Activated naive CD4-positive, alpha-beta T cell treated with anti-CD3 and anti-CD28 coated beads, Interleukin-2, amount 10 ng/mL, durations not matched to agents 7 days and 5 days (primary cell): Measurements from ENCODE around the gene ZBTB46.
A peak's percentile ranks its signal among the peaks of the same experiment; 100 is the strongest.
"Not testable (repeated sequence)": the region's sequence is repeated elsewhere in the genome, so short reads cannot be mapped to it uniquely, and the experiment has no call there.

ENCODE experiments used
- CTCF ChIA-PET: fragments of 350-600 bp; sonication (Branson Sonifier 250); formaldehyde crosslinking; loops from one replicate; lab custom pipeline; 2021; ENCODE audit warnings: antibody characterized with exemption; lab: Charles Lee
- DNase-seq: peaks from one replicate; pipeline ENCODE4 v3.0.0-alpha.2; 2020
- H3K27ac Mint-ChIP-seq: one replicate; pipeline ENCODE4 v1.8.0; 2021; ENCODE audit warnings: mild to moderate bottlenecking, moderate library complexity, mixed read lengths
- H3K27me3 Mint-ChIP-seq: one replicate; pipeline ENCODE4 v1.8.0; 2021; ENCODE audit warnings: mild to moderate bottlenecking, mixed read lengths
- H3K36me3 Mint-ChIP-seq: one replicate; pipeline ENCODE4 v1.8.0; 2021; ENCODE audit warnings: mixed read lengths
- H3K4me1 Mint-ChIP-seq: one replicate; pipeline ENCODE4 v1.8.0; 2021; ENCODE audit warnings: mixed read lengths
- H3K4me3 Mint-ChIP-seq: one replicate; pipeline ENCODE4 v1.8.0; 2021; ENCODE audit warnings: mild to moderate bottlenecking, moderate library complexity, mixed read lengths
- H3K9me3 Mint-ChIP-seq: one replicate; pipeline ENCODE4 v1.8.0; 2021; ENCODE audit warnings: mixed read lengths

ZBTB46 gene

DNA sequence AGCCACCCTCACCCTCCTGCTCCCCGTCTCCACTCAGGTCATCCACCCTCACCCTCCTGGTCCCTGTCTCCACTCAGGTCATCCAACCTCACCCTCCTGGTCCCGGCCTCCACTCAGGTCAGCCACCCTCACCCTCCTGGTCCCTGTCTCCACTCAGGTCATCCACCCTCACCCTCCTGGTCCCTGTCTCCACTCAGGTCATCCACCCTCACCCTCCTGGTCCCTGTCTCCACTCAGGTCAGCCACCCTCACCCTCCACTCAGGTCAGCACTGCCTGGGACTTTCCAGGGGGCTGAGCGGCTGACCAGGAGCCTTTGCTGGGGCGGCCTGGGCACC is 22.6 kb upstream of the ZBTB46 start:
- H3K9me3 Mint-ChIP-seq, H3K4me3 Mint-ChIP-seq, CTCF ChIA-PET, H3K27ac Mint-ChIP-seq, H3K36me3 Mint-ChIP-seq, DNase-seq: not testable (repeated sequence)
- H3K27me3 Mint-ChIP-seq: peaks cover 65% of the 10 kb centered on the region
- H3K4me1 Mint-ChIP-seq: peaks cover 21% of the 10 kb centered on the region

DNA sequence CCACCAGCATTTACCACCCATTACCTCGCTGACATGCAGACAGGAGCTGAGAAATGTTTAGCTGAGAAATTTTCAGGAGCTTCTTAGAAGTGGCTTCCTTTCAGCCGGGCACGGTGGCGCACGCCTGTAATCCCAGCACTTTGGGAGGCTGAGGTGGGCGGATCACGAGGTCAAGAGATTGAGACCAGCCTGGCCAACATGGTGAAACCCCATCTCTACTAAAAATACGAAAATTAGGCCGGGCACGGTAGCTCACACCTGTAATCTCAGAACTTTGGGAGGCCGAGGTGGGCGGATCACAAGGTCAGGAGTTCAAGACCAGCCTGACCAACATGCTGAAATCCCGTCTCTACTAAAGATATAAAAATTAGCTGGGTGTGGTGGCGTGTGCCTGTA is 20.5 kb upstream of the ZBTB46 start:
- H3K36me3 Mint-ChIP-seq, CTCF ChIA-PET, DNase-seq, H3K4me3 Mint-ChIP-seq, H3K9me3 Mint-ChIP-seq, H3K4me1 Mint-ChIP-seq, H3K27ac Mint-ChIP-seq: not testable (repeated sequence)
- H3K27me3 Mint-ChIP-seq: peaks cover 46% of the 10 kb centered on the region

DNA sequence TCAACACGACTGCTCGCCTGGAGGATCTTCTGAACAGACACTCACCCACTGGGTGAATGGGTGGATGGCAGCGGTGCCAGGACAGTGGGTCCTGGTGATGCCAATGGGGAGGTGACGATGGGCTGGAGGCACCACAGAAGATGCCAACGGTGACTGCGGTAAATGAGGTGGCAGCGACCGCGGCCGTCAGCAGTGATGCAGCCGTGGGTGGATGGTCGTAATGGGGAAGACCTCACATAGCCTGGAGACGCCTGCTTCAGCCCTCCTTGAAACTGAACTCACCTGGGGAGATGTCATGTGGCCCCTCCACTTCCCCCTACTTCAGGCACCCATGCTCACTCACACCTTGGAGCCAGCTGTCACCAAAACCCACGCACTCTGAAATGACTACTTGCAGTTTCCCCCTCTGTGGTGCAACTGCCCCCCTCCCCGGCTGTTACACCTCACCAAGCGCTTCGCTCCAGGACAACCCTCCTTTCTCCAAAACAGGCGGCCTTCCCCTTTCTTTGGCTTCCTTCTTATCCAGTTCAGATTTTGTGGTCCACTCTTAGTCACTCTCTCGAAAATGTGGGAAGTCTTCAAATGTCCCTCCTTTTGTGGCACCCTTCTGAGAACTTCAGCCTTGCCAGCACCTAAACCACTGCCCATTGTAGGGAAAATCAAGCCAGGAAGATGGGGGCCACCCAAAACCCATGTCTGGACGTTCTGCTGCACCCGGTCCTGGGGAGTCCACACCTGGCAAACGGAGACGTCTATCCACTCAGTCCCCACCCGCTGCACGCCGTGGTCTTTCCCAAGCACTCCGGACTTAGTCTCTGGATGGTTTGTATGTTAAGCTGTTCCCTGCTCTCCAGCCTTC is 19.9 kb upstream of the ZBTB46 start:
- Mint-ChIP-seq H3K9me3 (no peaks in the 10 kb centered on the region), H3K4me3 (no peak overlapping the region), H3K4me1 (peaks cover 11% of the 10 kb centered on the region), H3K36me3 (no peaks in the 10 kb centered on the region), H3K27me3 (peaks cover 41% of the 10 kb centered on the region), H3K27ac (no peak overlapping the region)
- CTCF ChIA-PET: no interaction called here
- DNase-seq: peak; percentile 47

DNA sequence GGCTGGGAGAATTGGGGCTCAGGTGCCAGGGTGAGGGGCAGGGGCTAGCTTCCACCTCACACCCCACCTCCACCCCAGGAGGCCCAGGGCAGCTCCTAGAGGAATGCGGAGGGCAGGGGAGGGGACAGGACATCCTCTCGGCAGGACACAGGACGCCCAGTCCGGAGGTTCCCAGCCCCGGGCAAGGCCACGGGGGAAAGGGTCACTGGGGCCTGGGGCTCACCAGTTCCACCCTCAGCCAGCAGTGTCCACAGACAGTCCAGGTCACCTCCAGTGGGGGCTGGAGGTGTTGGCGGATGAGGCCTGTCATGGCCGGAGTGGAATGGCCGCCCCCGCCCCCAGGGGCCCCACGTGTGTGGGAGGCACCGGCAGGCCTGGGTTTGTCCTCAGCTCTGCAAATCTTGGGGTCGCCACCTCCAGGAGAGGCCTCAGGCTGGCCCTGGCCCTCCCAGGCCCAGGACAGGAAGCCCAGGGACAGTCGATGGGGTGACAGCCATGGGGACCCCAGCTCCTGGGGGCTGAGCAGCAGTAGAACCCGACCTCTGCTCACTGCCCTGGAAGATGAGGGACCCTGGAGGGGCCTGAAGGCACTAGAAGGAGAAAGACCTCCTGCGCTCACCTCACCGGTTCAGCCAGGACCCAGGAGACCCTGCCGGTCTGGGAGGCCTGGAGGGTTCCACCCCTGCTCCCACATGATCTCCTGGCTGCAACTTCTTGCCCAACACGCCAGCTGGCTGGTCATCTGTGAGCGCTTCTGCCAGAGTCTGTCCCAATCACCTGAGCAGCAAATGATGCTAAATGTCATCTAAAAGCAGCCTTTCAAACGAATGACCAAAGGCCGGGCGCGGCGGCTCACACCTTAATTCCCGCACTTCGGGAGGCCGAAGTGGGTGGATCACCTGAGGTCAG is 17.2 kb upstream of the ZBTB46 start:
- Mint-ChIP-seq H3K27me3 (peaks cover 31% of the 10 kb centered on the region), H3K9me3 (no peaks in the 10 kb centered on the region), H3K27ac (no peak overlapping the region), H3K4me1 (peaks cover 34% of the 10 kb centered on the region), H3K4me3 (no peak overlapping the region), H3K36me3 (no peaks in the 10 kb centered on the region)
- CTCF ChIA-PET: no interaction called here
- DNase-seq: no peak

DNA sequence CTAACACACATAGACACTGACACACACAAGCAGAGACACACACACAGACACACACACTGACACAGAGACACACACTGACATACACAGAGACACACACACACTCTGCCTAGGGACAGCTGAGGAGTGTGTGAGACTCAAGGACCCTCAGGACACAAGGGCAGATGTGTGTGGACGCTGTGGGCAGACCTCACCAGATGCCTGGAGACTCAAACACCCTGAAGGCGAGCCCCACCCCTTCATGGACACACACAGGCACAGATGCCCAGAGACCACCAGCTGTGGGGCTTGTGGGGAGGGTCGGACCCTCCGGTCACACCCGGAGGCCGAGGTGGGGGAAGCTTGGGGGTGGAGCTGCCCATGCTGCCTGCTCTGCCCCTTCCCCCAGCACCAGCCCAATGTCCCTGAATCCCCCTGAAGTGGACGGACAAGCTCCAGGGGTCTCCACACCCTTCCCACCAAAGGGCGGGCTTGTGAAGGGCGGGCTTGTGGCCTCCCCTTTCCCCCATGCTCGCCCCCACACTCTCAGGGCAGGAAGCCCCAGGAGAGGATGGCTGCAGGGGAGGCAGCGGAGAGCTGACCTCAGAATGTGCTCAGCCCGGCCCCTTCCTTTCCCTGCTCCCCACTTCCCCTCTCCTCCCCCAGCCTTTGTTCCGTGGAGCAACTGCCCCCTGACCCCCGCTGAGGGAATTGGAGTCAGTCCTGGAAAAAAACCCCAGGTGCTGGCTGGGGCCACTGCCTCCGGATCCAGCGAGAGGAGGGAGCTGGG is 16.4 kb upstream of the ZBTB46 start:
- Mint-ChIP-seq H3K27me3 (peaks cover 27% of the 10 kb centered on the region), H3K4me1 (peaks cover 40% of the 10 kb centered on the region), H3K4me3 (no peak overlapping the region), H3K9me3 (no peaks in the 10 kb centered on the region), H3K36me3 (no peaks in the 10 kb centered on the region), H3K27ac (no peak overlapping the region)
- CTCF ChIA-PET: no interaction called here
- DNase-seq: no peak

DNA sequence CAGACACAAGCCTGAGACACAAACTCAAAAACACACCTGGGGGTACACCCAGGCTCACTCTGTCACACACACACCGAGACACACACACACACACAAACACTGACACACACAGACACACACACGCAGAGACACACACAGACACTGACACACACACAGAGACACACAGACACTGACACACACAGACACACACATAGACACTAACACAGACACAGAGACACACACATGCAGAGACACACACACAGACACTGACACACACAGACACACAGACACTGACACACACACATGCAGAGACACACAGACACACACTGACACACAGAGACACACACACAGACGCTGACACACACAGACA is 15.8 kb upstream of the ZBTB46 start:
- peaks cover 22% of the 10 kb centered on the region for H3K27me3 Mint-ChIP-seq

DNA sequence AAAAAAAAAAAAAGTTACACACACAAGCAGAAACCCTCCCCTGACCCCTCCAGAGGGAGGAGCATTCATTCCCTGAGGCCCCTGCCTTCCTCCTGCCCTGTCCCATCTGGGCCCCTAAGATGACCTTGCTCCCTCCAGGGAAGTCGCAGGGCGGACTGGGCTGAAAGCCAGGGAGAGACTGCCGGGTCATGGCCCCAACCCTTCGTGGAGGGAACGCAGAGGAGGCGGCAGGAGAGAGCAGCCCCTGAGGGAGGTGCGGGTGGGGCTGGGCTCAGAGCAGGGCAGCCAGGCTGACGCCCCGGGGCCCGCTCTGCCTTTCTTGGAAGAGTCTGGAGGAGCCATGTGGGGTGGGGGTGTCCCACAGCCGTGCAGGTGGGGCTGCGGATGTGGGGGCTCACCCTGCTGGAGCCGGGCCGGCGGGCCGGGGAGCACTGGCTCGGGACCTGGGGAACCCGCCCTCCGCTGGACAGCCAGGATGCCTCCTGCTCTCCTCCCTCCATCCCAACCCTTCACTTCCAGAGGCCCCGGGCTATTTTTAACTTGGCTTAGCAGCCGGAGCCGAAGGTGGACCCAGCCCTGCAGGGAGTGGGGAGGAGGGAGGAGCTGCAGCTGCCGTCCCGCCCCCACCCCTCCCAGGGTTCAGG is 15.2 kb upstream of the ZBTB46 start:
- Mint-ChIP-seq H3K9me3 (no peaks in the 10 kb centered on the region), H3K27me3 (peaks cover 17% of the 10 kb centered on the region), H3K36me3 (no peaks in the 10 kb centered on the region), H3K27ac (no peak overlapping the region), H3K4me3 (no peak overlapping the region), H3K4me1 (peaks cover 43% of the 10 kb centered on the region)
- no peak for DNase-seq
- CTCF ChIA-PET: no interaction called here

More for the DNA sequence above, 15.8 kb upstream of the ZBTB46 start:
- Mint-ChIP-seq H3K4me1 (peaks cover 43% of the 10 kb centered on the region), H3K9me3 (no peaks in the 10 kb centered on the region), H3K36me3 (no peaks in the 10 kb centered on the region), H3K27ac (no peak overlapping the region), H3K4me3 (no peak overlapping the region)
- no peak for DNase-seq
- CTCF ChIA-PET: no interaction called here

DNA sequence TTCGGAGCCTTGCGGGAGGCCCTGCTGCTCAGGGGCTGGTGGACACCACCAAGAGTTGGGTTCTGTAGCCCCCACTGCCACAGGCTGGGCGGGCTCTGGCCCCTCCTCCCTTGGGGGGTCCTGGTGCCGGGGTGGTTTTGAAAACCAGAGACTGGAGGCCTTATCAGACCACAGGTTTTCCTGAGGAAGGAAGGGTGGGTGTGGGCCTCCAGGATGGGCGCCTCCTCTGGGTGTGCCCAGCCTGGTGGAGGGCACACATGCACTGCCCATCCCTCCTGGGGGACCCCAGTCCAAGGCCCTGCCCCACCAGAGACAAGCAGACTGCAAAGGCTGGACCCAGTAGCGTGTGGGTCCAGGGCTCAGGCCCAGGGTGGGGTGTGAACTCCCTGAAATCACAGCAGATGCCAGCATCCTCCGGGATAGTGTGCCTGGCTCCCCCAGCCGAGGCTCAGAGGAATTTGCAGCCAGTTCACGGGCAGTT is 13.5 kb upstream of the ZBTB46 start:
- no peaks in the 10 kb centered on the region for H3K36me3 Mint-ChIP-seq
- CTCF ChIA-PET: no interaction called here
- H3K27ac Mint-ChIP-seq: no peak overlapping the region
- no peaks in the 10 kb centered on the region for H3K9me3 Mint-ChIP-seq
- no peak for DNase-seq
- H3K4me3 Mint-ChIP-seq: no peak overlapping the region
- H3K4me1 Mint-ChIP-seq: peaks cover 38% of the 10 kb centered on the region
- H3K27me3 Mint-ChIP-seq: no peaks in the 10 kb centered on the region

DNA sequence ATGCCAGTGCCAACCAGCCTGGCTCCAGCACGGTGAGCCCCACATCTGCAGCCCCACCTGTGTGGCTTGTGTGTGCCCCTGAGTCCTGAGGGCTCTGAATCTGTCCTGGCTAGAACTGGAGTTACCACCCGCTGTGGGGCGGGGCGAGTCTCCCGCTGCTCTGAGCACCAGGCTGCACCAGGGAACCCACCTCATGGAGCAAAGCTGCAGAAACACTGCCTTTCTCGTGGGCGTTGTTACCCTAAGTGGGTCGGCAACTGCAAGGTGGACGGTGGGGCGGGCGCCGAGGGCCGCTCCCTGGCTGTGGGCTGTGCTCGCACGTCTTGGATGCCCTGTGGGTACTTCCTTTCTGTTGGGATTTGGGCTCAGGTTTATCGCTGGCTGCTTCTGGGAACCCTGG is 12.7 kb upstream of the ZBTB46 start:
- Mint-ChIP-seq H3K9me3 (no peaks in the 10 kb centered on the region), H3K27me3 (peaks cover 2% of the 10 kb centered on the region), H3K27ac (no peak overlapping the region), H3K4me3 (no peak overlapping the region), H3K4me1 (peaks cover 38% of the 10 kb centered on the region), H3K36me3 (no peaks in the 10 kb centered on the region)
- no peak for DNase-seq
- CTCF ChIA-PET: no interaction called here

DNA sequence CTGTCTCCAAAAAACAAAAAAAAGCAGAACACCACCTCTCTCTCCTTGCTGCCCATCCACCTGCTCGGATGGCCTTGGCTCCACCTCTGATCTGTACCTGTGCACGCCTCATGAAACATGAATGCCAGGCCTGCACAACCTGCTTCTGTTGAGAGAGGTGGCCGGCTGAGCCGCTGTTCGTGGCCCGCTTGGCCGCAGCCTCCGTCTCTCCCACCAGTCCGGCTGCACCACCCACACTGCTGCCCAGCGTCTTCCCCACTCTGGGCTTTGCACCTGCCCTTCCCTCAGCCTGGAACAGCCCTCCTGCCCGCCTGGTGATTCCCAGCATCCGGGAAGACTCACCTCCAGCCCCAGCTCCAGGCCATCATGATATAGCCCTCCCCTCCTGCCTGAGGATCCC is 12.2 kb upstream of the ZBTB46 start:
- peaks cover 7% of the 10 kb centered on the region for H3K27me3 Mint-ChIP-seq
- CTCF ChIA-PET: no interaction called here

DNA sequence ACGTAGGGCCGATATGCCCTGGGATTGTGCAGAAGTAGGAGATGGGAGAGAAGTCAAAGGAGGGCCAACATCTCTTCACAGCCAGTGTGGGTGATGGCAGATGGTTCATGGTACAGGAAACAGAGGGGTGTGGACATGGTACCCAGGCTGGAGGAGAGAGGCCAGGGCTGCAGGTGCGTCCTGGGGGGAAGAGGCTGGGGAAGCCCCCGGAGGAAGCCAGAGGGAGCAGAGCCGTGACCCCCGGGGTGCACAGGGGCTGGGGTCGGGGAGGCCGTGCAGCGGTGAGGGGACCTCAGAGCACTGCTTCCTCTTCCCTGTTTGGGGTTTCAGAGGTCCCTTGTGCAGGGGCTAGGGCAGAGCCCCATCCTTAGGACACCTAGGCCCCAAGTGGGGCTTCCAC is 11.2 kb upstream of the ZBTB46 start:
- CTCF ChIA-PET: no interaction called here
- H3K36me3 Mint-ChIP-seq: no peaks in the 10 kb centered on the region
- no peak overlapping the region for H3K27ac Mint-ChIP-seq
- no peak overlapping the region for H3K4me3 Mint-ChIP-seq
- H3K4me1 Mint-ChIP-seq: peaks cover 40% of the 10 kb centered on the region
- DNase-seq: no peak
- H3K9me3 Mint-ChIP-seq: no peaks in the 10 kb centered on the region
- peaks cover 16% of the 10 kb centered on the region for H3K27me3 Mint-ChIP-seq

More for the DNA sequence above, 12.2 kb upstream of the ZBTB46 start:
- no peak overlapping the region for H3K4me3 Mint-ChIP-seq
- H3K36me3 Mint-ChIP-seq: no peaks in the 10 kb centered on the region
- H3K27ac Mint-ChIP-seq: no peak overlapping the region
- peaks cover 38% of the 10 kb centered on the region for H3K4me1 Mint-ChIP-seq
- no peak for DNase-seq
- H3K9me3 Mint-ChIP-seq: no peaks in the 10 kb centered on the region

DNA sequence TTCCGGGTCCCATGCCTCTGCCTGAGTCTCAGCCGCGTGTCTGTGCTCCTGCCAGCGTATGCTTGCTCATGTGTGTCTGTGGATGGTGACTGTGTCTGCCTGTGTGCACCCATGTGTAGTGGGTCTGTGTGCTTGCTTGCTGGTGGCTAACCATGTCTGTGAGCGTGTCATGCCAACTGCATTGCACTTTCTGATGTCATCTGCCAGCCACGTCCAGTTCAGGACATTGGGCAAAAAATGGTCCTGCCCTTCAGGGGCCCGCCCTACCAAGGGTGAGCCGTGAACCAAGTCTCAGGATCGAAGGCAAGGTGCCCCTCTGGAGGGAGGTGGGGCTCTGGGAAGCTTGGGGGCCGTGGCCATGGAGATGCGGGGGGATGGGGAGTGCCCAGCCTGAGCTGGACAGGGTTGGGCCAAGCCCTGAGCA is 9.4 kb upstream of the ZBTB46 start:
- Mint-ChIP-seq H3K27me3 (peaks cover 26% of the 10 kb centered on the region), H3K4me3 (no peak overlapping the region), H3K9me3 (no peaks in the 10 kb centered on the region), H3K4me1 (peaks cover 35% of the 10 kb centered on the region), H3K36me3 (no peaks in the 10 kb centered on the region), H3K27ac (no peak overlapping the region)
- DNase-seq: no peak
- CTCF ChIA-PET: no interaction called here

DNA sequence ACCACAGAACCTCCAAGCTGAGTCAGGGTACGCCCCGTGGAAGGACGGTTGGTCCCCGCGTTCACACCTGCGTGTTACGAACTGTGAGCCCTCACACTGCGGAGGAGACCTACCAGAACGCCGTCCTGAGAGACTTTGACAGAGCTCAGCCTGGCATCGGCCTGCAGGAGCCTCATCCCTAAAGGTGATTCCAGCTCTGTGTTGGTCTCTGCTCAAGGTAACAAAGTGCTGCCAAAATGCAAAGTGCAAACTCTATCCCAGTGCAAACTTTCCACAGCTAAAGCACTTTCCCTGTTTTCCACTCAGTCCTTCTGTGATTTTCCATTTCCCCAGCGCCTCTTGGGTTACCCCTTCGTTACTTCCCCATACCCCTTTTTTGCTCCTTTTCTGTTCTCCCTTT is 8.6 kb upstream of the ZBTB46 start:
- Mint-ChIP-seq H3K4me3 (no peak overlapping the region), H3K27me3 (peaks cover 31% of the 10 kb centered on the region), H3K36me3 (no peaks in the 10 kb centered on the region), H3K27ac (no peak overlapping the region), H3K9me3 (no peaks in the 10 kb centered on the region), H3K4me1 (peaks cover 27% of the 10 kb centered on the region)
- CTCF ChIA-PET: no interaction called here
- DNase-seq: no peak

DNA sequence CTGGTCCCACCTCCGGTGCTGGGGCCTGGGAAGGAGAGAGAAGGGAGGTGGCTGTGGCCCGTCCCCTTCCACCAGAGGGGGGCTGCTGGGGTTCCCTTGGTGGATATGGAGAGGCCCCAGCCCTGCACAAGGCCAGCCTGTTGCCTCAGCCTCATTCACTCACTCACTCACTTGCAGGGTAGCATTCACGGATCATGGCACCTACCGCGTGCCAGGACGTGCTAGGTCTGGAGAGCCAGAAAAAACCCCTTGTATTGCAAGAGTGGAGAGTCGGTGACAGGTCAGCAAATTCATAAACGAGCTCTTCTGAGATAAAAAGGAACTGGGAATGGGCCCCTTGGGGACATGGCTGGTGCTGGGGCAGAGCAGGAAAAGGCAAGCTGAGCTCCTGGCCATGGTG is 6.4 kb upstream of the ZBTB46 start:
- H3K36me3 Mint-ChIP-seq: no peaks in the 10 kb centered on the region
- H3K4me3 Mint-ChIP-seq: no peak overlapping the region
- H3K27me3 Mint-ChIP-seq: peaks cover 53% of the 10 kb centered on the region
- H3K27ac Mint-ChIP-seq: no peak overlapping the region
- DNase-seq: no peak
- no peaks in the 10 kb centered on the region for H3K9me3 Mint-ChIP-seq
- CTCF ChIA-PET: no interaction called here
- H3K4me1 Mint-ChIP-seq: peaks cover 7% of the 10 kb centered on the region
